Panc1 (cell line): ENCODE data around the gene MLPH.

Source experiments
- POLR2AphosphoS5 ChIP-seq: IDR thresholded peaks from 2 replicates; pipeline ENCODE4 v1.6.1; 2012; ENCODE audit warnings: mild to moderate bottlenecking, low read depth, low read length, moderate library complexity
- SIN3A ChIP-seq: IDR thresholded peaks from 2 replicates; pipeline ENCODE4 v1.6.1; 2012; ENCODE audit warnings: low read depth, mild to moderate bottlenecking, low read length, moderate library complexity, borderline replicate concordance; ENCODE audit not compliant: insufficient read depth
- TCF7L2 ChIP-seq: IDR thresholded peaks from 2 replicates; pipeline ENCODE4 v1.6.1; 2011; ENCODE audit warnings: mild to moderate bottlenecking, low read depth, low read length, inconsistent platforms
- TF ChIP-seq, protein P1 (sequence below): fragments of 450-650 bp; IDR thresholded peaks from 2 replicates; pipeline ENCODE4 v1.5.1; 2017; ENCODE audit warnings: mild to moderate bottlenecking
- TF ChIP-seq, protein P2 (sequence below), 2 experiments: IDR thresholded peaks; 2 replicates each; pipeline ENCODE4 v1.6.1; 2011 to 2012; ENCODE audit warnings: low read depth in 2 of 2, control low read depth in 1 of 2, low read length in 1 of 2, mild to moderate bottlenecking in 1 of 2, moderate library complexity in 1 of 2; ENCODE audit not compliant: insufficient read depth in 1 of 2

DNA sequence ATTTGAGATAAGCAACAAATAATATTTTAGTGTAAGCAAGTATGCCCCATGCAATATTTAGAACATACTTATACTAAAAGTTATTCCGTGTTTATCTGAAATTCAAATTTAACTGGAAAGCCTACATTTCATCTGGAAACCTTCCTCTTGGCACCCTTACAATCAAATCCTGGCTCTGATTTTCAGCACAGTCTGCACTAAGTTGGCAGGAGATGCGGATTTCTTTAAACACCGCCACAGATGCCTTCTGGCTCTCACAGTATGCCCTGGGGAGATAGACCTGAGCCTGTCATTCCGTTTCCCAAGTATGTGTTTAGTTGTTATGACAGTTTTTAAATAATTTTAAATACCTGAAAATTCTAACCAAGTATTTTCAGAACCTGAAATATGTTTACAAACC, 7.3 kb upstream of the MLPH start:
- TF ChIP-seq, protein P1, sequence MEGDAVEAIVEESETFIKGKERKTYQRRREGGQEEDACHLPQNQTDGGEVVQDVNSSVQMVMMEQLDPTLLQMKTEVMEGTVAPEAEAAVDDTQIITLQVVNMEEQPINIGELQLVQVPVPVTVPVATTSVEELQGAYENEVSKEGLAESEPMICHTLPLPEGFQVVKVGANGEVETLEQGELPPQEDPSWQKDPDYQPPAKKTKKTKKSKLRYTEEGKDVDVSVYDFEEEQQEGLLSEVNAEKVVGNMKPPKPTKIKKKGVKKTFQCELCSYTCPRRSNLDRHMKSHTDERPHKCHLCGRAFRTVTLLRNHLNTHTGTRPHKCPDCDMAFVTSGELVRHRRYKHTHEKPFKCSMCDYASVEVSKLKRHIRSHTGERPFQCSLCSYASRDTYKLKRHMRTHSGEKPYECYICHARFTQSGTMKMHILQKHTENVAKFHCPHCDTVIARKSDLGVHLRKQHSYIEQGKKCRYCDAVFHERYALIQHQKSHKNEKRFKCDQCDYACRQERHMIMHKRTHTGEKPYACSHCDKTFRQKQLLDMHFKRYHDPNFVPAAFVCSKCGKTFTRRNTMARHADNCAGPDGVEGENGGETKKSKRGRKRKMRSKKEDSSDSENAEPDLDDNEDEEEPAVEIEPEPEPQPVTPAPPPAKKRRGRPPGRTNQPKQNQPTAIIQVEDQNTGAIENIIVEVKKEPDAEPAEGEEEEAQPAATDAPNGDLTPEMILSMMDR: no peak
- no peak for TF ChIP-seq POLR2AphosphoS5
- no peak for TF ChIP-seq SIN3A
- TF ChIP-seq, protein P2, sequence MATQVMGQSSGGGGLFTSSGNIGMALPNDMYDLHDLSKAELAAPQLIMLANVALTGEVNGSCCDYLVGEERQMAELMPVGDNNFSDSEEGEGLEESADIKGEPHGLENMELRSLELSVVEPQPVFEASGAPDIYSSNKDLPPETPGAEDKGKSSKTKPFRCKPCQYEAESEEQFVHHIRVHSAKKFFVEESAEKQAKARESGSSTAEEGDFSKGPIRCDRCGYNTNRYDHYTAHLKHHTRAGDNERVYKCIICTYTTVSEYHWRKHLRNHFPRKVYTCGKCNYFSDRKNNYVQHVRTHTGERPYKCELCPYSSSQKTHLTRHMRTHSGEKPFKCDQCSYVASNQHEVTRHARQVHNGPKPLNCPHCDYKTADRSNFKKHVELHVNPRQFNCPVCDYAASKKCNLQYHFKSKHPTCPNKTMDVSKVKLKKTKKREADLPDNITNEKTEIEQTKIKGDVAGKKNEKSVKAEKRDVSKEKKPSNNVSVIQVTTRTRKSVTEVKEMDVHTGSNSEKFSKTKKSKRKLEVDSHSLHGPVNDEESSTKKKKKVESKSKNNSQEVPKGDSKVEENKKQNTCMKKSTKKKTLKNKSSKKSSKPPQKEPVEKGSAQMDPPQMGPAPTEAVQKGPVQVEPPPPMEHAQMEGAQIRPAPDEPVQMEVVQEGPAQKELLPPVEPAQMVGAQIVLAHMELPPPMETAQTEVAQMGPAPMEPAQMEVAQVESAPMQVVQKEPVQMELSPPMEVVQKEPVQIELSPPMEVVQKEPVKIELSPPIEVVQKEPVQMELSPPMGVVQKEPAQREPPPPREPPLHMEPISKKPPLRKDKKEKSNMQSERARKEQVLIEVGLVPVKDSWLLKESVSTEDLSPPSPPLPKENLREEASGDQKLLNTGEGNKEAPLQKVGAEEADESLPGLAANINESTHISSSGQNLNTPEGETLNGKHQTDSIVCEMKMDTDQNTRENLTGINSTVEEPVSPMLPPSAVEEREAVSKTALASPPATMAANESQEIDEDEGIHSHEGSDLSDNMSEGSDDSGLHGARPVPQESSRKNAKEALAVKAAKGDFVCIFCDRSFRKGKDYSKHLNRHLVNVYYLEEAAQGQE (IDR thresholded peaks at IDR 0.05; ENCODE audit: insufficient read depth in 1 of 2, low read depth in 2 of 2, low read length in 1 of 2): no peak
- TF ChIP-seq TCF7L2: no peak
